PFSK-1 (cell line): ENCODE data around the gene RIC8A.

Experiments used
- POLR2AphosphoS5 ChIP-seq: IDR thresholded peaks from 2 replicates; pipeline ENCODE4 v1.6.1; 2012; ENCODE audit warnings: low read depth, mild to moderate bottlenecking, control low read depth, low read length, moderate library complexity
- SIN3A ChIP-seq: IDR thresholded peaks from 2 replicates; pipeline ENCODE4 v1.6.1; 2012; ENCODE audit warnings: mild to moderate bottlenecking, low read length, moderate library complexity, borderline replicate concordance; ENCODE audit not compliant: insufficient read depth
- TAF1 ChIP-seq: IDR thresholded peaks from 2 replicates; pipeline ENCODE4 v1.6.1; 2012; ENCODE audit warnings: low read length, control low read depth, borderline replicate concordance; ENCODE audit not compliant: insufficient read depth
- TF ChIP-seq, protein P1 (sequence below), 2 experiments: IDR thresholded peaks; 2 replicates each; pipeline versions ENCODE4 v1.6.1 to v1.8.0; 2011 to 2012; ENCODE audit warnings: low read depth in 2 of 2, low read length in 2 of 2, control low read depth in 1 of 2, inconsistent platforms in 1 of 2, mild to moderate bottlenecking in 1 of 2, moderate library complexity in 1 of 2; ENCODE audit not compliant: insufficient read depth in 1 of 2

DNA sequence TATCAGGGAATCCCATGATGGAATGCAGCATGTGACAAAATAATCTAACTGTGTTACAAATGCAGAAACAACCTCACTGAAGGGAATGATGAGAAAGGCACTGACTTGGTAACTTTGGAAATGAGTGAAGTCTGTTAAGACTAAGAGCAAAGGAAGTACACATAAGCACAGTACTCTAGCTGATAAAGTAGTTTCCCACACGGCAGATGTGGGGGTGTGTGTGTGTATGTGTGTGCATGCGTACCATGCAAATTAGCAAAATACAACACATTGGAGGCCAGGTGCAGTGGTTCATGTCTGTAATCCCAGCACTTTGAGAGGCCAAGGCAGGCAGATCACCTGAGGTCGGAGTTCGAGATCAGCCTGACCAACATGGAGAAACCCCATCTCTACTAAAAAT lies 54.1 kb downstream of the RIC8A start:
- TF ChIP-seq TAF1 (no peak), SIN3A (no peak), POLR2AphosphoS5 (no peak)
- TF ChIP-seq, protein P1, sequence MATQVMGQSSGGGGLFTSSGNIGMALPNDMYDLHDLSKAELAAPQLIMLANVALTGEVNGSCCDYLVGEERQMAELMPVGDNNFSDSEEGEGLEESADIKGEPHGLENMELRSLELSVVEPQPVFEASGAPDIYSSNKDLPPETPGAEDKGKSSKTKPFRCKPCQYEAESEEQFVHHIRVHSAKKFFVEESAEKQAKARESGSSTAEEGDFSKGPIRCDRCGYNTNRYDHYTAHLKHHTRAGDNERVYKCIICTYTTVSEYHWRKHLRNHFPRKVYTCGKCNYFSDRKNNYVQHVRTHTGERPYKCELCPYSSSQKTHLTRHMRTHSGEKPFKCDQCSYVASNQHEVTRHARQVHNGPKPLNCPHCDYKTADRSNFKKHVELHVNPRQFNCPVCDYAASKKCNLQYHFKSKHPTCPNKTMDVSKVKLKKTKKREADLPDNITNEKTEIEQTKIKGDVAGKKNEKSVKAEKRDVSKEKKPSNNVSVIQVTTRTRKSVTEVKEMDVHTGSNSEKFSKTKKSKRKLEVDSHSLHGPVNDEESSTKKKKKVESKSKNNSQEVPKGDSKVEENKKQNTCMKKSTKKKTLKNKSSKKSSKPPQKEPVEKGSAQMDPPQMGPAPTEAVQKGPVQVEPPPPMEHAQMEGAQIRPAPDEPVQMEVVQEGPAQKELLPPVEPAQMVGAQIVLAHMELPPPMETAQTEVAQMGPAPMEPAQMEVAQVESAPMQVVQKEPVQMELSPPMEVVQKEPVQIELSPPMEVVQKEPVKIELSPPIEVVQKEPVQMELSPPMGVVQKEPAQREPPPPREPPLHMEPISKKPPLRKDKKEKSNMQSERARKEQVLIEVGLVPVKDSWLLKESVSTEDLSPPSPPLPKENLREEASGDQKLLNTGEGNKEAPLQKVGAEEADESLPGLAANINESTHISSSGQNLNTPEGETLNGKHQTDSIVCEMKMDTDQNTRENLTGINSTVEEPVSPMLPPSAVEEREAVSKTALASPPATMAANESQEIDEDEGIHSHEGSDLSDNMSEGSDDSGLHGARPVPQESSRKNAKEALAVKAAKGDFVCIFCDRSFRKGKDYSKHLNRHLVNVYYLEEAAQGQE (IDR thresholded peaks at IDR 0.05; ENCODE audit: insufficient read depth in 1 of 2, low read depth in 2 of 2, low read length in 2 of 2): no peak
